Left lung (tissue), 10 donors: ENCODE data around the gene FLT3LG. TPM values are rescaled to one million over a fixed set of nuclear protein-coding genes. Genes with fewer than 3 reads are reported as not detected.
A peak's percentile ranks its signal among the peaks of the same experiment; 100 is the strongest.

Experiments
- ATAC-seq: fragments of 200-7000 bp; cut with Tn5 transposase; one replicate; pipeline ENCODE4 v1.9.1; 2020; ENCODE audit warnings: moderate library complexity
- DNase-seq, 4 donors: peaks; one replicate each; pipeline ENCODE4 v3.0.0-alpha.2; 2013 to 2020
- H3K27ac ChIP-seq, 2 donors: fragments of 200-600 bp; sonication (generic) in 1 of 2; one replicate each; pipeline versions ENCODE4 v1.5.0 to v1.8.0; 2020 to 2021
- H3K27me3 ChIP-seq, 2 donors: fragments of 200-600 bp; sonication (generic) in 1 of 2; one replicate each; pipeline versions ENCODE4 v1.5.0 to v1.8.0; 2020 to 2021
- H3K36me3 ChIP-seq, 2 donors: fragments of 200-600 bp; sonication (generic) in 1 of 2; one replicate each; pipeline versions ENCODE4 v1.5.0 to v1.8.0; 2020 to 2021
- H3K4me1 ChIP-seq, 2 donors: fragments of 200-600 bp; one replicate each; pipeline ENCODE4 v1.8.0; 2021
- H3K4me3 ChIP-seq, 2 donors: fragments of 200-600 bp; sonication (generic) in 1 of 2; one replicate each; pipeline versions ENCODE4 v1.5.0 to v1.8.0; 2020 to 2021; ENCODE audit warnings: mild to moderate bottlenecking in 1 of 2
- H3K9me3 ChIP-seq, 2 donors: fragments of 200-600 bp; sonication (generic) in 1 of 2; one replicate each; pipeline versions ENCODE4 v1.5.0 to v1.8.0; 2020 to 2021
- intact Hi-C, 2 donors: fragments of 100-400 bp; cut with DNase I; formaldehyde crosslinking; loops; one replicate each; pipeline versions ENCODE4 v1.11.2 to v1.14.2; 2022
- polyA plus RNA-seq, 6 donors: library from polyadenylated mRNA; unstranded; fragments of 120-200 nt; gene quantifications; one replicate each; pipeline ENCODE4 v1.2.1, GENCODE V29; 2013; ENCODE audit not compliant: insufficient read length in 6 of 6
- total RNA-seq, 2 donors: library from RNA; stranded (reverse); fragmentation: NEBNext Ultra II Directional; extraction: Animal tissue kit (Norgen Biotek cat#: 25700); gene quantifications; one replicate each; pipeline ENCODE4 v1.2.1, GENCODE V29; 2021
- TF ChIP-seq, protein P1 (sequence below), 2 donors: fragments of 200-600 bp; sonication (generic) in 1 of 2; IDR thresholded peaks; one replicate each; pipeline versions ENCODE4 v1.5.0 to v1.8.0; 2021; ENCODE audit warnings: antibody characterized with exemption in 2 of 2
- donor health status: DM: no; HTN: yes; CAD: no.
- donor health status: DM: no; HTN: no; CAD: no.

The FLT3LG gene
- total and polyA plus RNA-seq, 8 donors, result 6.7 to 10.1 (median 7.4) TPM

DNA sequence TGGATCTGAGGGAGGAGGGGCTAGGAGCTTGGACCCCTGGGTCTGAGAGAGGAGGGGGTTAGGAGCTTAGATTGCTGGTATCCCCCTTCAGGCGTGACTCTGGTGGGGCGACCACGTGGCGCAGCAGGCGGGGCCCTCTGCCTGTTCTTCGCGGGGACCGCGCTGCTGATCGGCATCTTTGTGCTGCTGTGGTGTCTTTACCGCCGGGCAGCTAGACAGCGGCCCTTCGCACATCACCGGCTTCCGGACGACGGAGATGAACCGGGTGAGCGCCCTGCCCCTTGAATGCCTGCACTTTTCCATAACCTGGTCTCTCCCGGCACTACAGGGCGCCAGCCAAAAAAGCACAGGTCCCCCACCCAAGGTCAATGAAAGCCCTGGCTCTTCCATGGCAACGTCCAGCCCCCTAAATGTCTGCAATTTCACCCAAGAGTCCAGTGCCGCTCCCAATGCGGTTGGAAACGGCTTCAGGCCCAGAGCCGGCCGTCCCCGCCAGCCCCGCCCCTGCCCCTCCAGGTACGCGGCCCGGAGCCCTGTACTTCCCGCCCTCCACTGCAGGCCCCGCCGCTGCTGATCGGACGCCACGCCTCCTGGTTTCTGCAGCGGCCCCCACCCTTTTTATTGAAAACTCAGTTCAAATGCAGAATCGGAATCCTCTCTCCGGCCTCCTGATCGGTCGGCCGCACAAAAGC lies 46.0 kb upstream of the FLT3LG start:
- Histone ChIP-seq H3K27me3 (peaks cover 84 to 100% of the 10 kb centered on the region in 2 donors), H3K4me3 (no peak overlapping the region), H3K9me3 (no peaks in the 10 kb centered on the region), H3K36me3 (no peaks in the 10 kb centered on the region), H3K4me1 (peaks cover 0 to 17% of the 10 kb centered on the region in 2 donors), H3K27ac (no peak overlapping the region)
- TF ChIP-seq, protein P1, sequence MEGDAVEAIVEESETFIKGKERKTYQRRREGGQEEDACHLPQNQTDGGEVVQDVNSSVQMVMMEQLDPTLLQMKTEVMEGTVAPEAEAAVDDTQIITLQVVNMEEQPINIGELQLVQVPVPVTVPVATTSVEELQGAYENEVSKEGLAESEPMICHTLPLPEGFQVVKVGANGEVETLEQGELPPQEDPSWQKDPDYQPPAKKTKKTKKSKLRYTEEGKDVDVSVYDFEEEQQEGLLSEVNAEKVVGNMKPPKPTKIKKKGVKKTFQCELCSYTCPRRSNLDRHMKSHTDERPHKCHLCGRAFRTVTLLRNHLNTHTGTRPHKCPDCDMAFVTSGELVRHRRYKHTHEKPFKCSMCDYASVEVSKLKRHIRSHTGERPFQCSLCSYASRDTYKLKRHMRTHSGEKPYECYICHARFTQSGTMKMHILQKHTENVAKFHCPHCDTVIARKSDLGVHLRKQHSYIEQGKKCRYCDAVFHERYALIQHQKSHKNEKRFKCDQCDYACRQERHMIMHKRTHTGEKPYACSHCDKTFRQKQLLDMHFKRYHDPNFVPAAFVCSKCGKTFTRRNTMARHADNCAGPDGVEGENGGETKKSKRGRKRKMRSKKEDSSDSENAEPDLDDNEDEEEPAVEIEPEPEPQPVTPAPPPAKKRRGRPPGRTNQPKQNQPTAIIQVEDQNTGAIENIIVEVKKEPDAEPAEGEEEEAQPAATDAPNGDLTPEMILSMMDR (IDR thresholded peaks at IDR 0.05), result no peak
- intact Hi-C loops, result no loop called here
- peak in 1 of 4 donors; percentile 82 for DNase-seq
- peak; percentile 68 for ATAC-seq

DNA sequence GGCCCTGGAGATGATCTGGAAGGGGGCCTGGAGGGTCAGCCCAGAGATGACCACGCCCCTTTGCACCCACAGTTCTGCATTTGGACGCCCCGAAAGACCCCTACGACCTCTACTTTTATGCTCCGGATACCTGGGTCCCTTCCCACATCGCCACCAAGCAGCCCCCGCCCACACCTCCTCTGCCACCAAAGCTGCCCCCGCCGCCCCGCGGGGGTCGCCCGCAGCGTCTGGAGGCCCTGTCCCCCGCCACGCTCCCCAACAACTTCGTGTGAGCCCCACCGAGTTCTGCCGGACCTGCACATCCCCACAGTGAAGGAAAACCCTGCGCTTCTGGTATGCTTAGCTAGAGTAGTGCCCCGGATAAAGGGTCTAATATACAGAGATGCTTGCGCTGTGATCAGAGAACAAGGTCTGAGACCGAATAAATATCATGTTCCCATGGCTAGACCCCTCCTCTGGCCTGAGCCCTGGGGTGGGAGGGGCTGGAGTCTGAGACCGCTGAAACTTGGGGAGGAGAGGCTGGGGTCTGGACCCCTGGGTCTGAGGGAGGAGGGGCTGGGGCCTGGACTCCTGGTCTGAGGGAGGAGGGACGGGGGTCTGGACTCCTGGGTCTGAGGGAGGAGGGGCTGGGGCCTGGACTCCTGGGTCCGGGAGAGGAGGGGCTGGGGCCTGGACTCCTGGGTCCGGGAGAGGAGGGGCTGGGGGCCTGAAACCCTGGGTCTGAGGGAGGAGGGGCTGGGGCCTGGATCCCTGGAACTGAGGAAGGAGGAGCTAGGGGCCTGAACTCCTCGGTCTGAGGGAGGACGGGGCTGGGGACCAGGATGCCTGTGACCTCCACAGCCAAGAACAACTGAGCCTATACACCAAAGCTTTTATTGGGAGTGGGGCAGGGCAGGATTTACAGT lies 45.2 kb upstream of the FLT3LG start:
- Histone ChIP-seq H3K36me3 (no peaks in the 10 kb centered on the region), H3K27ac (no peak overlapping the region), H3K4me1 (peaks cover 0 to 15% of the 10 kb centered on the region in 2 donors), H3K9me3 (no peaks in the 10 kb centered on the region), H3K27me3 (peaks cover 84 to 100% of the 10 kb centered on the region in 2 donors), H3K4me3 (no peak overlapping the region)
- no peak for DNase-seq
- TF ChIP-seq, protein P1 (IDR thresholded peaks at IDR 0.05), result no peak
- intact Hi-C loops, result no loop called here
- ATAC-seq, result no peak

GRCh38 chr19:49430172-49430677 lies 43.8 kb upstream of the FLT3LG start:
- Histone ChIP-seq H3K27me3 (peaks cover 82 to 100% of the 10 kb centered on the region in 2 donors), H3K36me3 (no peaks in the 10 kb centered on the region), H3K4me1 (peaks cover 0 to 15% of the 10 kb centered on the region in 2 donors), H3K27ac (no peak overlapping the region), H3K9me3 (no peaks in the 10 kb centered on the region), H3K4me3 (no peak overlapping the region)
- peak in 1 of 4 donors; percentile 40 for DNase-seq
- TF ChIP-seq, protein P1 (IDR thresholded peaks at IDR 0.05), result no peak
- intact Hi-C loops, result no loop called here
- no peak for ATAC-seq

- Histone ChIP-seq H3K27ac (no peak overlapping the region), H3K36me3 (no peaks in the 10 kb centered on the region), H3K4me1 (peaks cover 0 to 15% of the 10 kb centered on the region in 2 donors), H3K27me3 (peaks cover 82 to 100% of the 10 kb centered on the region in 2 donors), H3K9me3 (no peaks in the 10 kb centered on the region), H3K4me3 (no peak overlapping the region)
- TF ChIP-seq, protein P1 (IDR thresholded peaks at IDR 0.05), result peak in 1 of 2 donors; percentile 11
- ATAC-seq (no peak), DNase-seq (peak in 1 of 4 donors; percentile 43)
- intact Hi-C loops, result no loop called here
These were observed 43.2 kb upstream of the FLT3LG start for GRCh38 chr19:49430678-49431329.
